SH-SY5Y (cell line): ENCODE measurements around the gene SLC45A2.

Experiments used
- GATA2 ChIP-seq: IDR thresholded peaks from 2 replicates; pipeline ENCODE4 v1.6.1; 2011; ENCODE audit warnings: mild to moderate bottlenecking, low read depth, low read length
- GATA3 ChIP-seq: IDR thresholded peaks from 2 replicates; pipeline ENCODE4 v1.6.1; 2011; ENCODE audit warnings: low read depth, mild to moderate bottlenecking, low read length, moderate library complexity

GRCh38 chr5:34002629-34003328 lies 18.3 kb upstream of the SLC45A2 start:
- TF ChIP-seq GATA2 (no peak), GATA3 (no peak)
